PC-3 (cell line): Measurements from ENCODE around the gene XG. TPM values are rescaled to one million over a fixed set of nuclear protein-coding genes. Genes with fewer than 3 reads are reported as not detected.

Experiments used
- ATAC-seq: fragments of 200-7000 bp; cut with Tn5 transposase; 2 replicates; pipeline ENCODE4 v1.9.1; 2020; ENCODE audit warnings: mild to moderate bottlenecking, moderate library complexity
- BruUV-seq: library from RNA; stranded (reverse); fragments of 400-500 nt; replicated peaks from 2 replicates; lab custom pipeline; 2021; lab: Mats Ljungman, UMichigan
- CTCF ChIA-PET: fragments of 300-600 bp; sonication (Branson Sonifier 250); formaldehyde crosslinking; loops from one replicate; lab custom pipeline; 2022; ENCODE audit warnings: antibody characterized with exemption; lab: Charles Lee
- POLR2A ChIA-PET: fragments of 300-600 bp; sonication (Branson Sonifier 250); formaldehyde crosslinking; loops from one replicate; lab custom pipeline; 2022; ENCODE audit warnings: antibody characterized with exemption; ENCODE audit not compliant: unreplicated experiment; lab: Charles Lee
- DNase-seq: peaks from one replicate; pipeline ENCODE4 v3.0.0-alpha.2; 2015
- H2AFZ ChIP-seq: fragments of 300-600 bp; sonication (generic); 2 replicates; pipeline ENCODE4 v1.6.0; 2016; ENCODE audit warnings: antibody characterized with exemption, low read length
- H3F3A ChIP-seq: fragments of 300-600 bp; sonication (generic); one replicate; pipeline ENCODE4 v1.6.0; 2017; ENCODE audit warnings: antibody characterized with exemption, low read length, control low read depth, mild to moderate bottlenecking; ENCODE audit not compliant: unreplicated experiment
- H3K27ac ChIP-seq: fragments of 300-600 bp; sonication (generic); 2 replicates; pipeline ENCODE4 v1.5.1; 2016; ENCODE audit warnings: mild to moderate bottlenecking, low read length
- H3K27me3 ChIP-seq: fragments of 300-600 bp; sonication (generic); 2 replicates; pipeline ENCODE4 v1.6.1; 2016; ENCODE audit warnings: low read length, mixed read lengths
- H3K36me3 ChIP-seq: fragments of 300-600 bp; sonication (generic); 2 replicates; pipeline ENCODE4 v1.6.1; 2016; ENCODE audit warnings: low read depth, mixed run types, low read length, mixed read lengths
- H3K4me1 ChIP-seq: fragments of 300-600 bp; sonication (generic); 2 replicates; pipeline ENCODE4 v1.5.1; 2016; ENCODE audit warnings: low read length; ENCODE audit not compliant: insufficient read depth
- H3K4me2 ChIP-seq: fragments of 300-600 bp; sonication (generic); 2 replicates; pipeline ENCODE4 v1.6.0; 2016; ENCODE audit warnings: low read length
- H3K4me3 ChIP-seq: fragments of 300-600 bp; sonication (generic); 2 replicates; pipeline ENCODE4 v1.5.1; 2016; ENCODE audit warnings: mild to moderate bottlenecking, low read length, mixed read lengths
- H3K79me2 ChIP-seq: fragments of 300-600 bp; sonication (generic); 2 replicates; pipeline ENCODE4 v1.6.1; 2017; ENCODE audit warnings: low read length, mixed read lengths
- H3K9ac ChIP-seq: fragments of 300-600 bp; sonication (generic); 2 replicates; pipeline ENCODE4 v1.6.0; 2016; ENCODE audit warnings: mild to moderate bottlenecking, low read length
- H3K9me2 ChIP-seq: fragments of 300-600 bp; sonication (generic); replicated peaks from 2 replicates; pipeline ENCODE4 v1.6.1; 2016; ENCODE audit warnings: mixed run types, low read length, mixed read lengths
- H3K9me3 ChIP-seq: fragments of 300-600 bp; sonication (generic); 2 replicates; pipeline ENCODE4 v1.6.1; 2016; ENCODE audit warnings: low read length, mixed read lengths
- H4K20me1 ChIP-seq: fragments of 300-600 bp; sonication (generic); 2 replicates; pipeline ENCODE4 v1.6.1; 2016; ENCODE audit warnings: low read length, mixed read lengths
- EZH2 ChIP-seq: fragments of 300-600 bp; sonication (generic); IDR thresholded peaks from one replicate; pipeline ENCODE4 v1.6.1; 2017; ENCODE audit warnings: antibody characterized with exemption, mild to moderate bottlenecking, low read length; ENCODE audit not compliant: unreplicated experiment
- EZH2phosphoT487 ChIP-seq: fragments of 300-600 bp; sonication (generic); IDR thresholded peaks from 2 replicates; pipeline ENCODE4 v1.6.1; 2018; ENCODE audit warnings: mild to moderate bottlenecking, antibody characterized with exemption, low read length, borderline replicate concordance
- intact Hi-C: fragments of 100-400 bp; cut with micrococcal nuclease; formaldehyde crosslinking; loops from 2 replicates; pipeline ENCODE4 v1.9.0; 2023
- total RNA-seq: library from RNA; depleted of rRNA; stranded (reverse); fragments of >200 nt; gene quantifications from 2 replicates; pipeline ENCODE4 v1.2.3, GENCODE V29; 2014
- TF ChIP-seq, protein P1 (sequence below): fragments of 300-600 bp; sonication (generic); conservative IDR thresholded peaks from 2 replicates; pipeline ENCODE4 v1.5.1; 2017; ENCODE audit warnings: antibody characterized with exemption, low read depth, mild to moderate bottlenecking, low read length

Gene XG
- total RNA-seq, 1 experiment from 2014 or later = not detected

DNA sequence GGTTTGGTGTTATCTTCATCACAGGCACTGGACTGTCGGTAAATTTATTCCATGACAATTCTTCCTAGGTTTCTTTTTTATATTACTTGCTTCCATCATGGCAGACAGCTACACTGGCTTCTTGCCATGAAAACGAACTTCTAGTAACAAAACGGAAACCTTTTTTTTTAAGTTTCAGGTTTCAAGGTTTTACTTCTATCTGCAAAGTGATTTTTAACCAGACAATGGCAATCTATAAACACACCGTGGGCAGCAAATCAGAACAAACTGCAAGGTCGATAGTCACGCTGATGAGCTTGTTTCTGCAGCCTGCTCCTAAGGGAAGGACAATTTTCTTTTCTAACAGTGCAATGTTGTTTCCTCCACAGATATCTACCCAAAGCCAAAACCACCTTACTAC is 29.9 kb downstream of the XG start:
- H4K20me1 ChIP-seq = no peaks in the 10 kb centered on the region
- no peaks in the 10 kb centered on the region for H3K27me3 ChIP-seq
- intact Hi-C loops = no loop called here
- H3K9me3 ChIP-seq = no peaks in the 10 kb centered on the region
- ATAC-seq (no peak), DNase-seq (no peak)
- POLR2A ChIA-PET = no interaction called here
- no peak overlapping the region for H2AFZ ChIP-seq
- no peaks in the 10 kb centered on the region for H3F3A ChIP-seq
- H3K36me3 ChIP-seq = no peaks in the 10 kb centered on the region
- no peaks in the 10 kb centered on the region for H3K4me1 ChIP-seq
- BruUV-seq = no TSS peak
- CTCF ChIA-PET = no interaction called here
- no peak overlapping the region for H3K4me3 ChIP-seq
- no peaks in the 10 kb centered on the region for H3K9me2 ChIP-seq
- H3K4me2 ChIP-seq = no peak overlapping the region
- H3K27ac ChIP-seq = no peak overlapping the region
- TF ChIP-seq EZH2 (no peak), EZH2phosphoT487 (no peak)
- TF ChIP-seq, protein P1, sequence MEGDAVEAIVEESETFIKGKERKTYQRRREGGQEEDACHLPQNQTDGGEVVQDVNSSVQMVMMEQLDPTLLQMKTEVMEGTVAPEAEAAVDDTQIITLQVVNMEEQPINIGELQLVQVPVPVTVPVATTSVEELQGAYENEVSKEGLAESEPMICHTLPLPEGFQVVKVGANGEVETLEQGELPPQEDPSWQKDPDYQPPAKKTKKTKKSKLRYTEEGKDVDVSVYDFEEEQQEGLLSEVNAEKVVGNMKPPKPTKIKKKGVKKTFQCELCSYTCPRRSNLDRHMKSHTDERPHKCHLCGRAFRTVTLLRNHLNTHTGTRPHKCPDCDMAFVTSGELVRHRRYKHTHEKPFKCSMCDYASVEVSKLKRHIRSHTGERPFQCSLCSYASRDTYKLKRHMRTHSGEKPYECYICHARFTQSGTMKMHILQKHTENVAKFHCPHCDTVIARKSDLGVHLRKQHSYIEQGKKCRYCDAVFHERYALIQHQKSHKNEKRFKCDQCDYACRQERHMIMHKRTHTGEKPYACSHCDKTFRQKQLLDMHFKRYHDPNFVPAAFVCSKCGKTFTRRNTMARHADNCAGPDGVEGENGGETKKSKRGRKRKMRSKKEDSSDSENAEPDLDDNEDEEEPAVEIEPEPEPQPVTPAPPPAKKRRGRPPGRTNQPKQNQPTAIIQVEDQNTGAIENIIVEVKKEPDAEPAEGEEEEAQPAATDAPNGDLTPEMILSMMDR = no peak
- no peak overlapping the region for H3K9ac ChIP-seq
- no peaks in the 10 kb centered on the region for H3K79me2 ChIP-seq

DNA sequence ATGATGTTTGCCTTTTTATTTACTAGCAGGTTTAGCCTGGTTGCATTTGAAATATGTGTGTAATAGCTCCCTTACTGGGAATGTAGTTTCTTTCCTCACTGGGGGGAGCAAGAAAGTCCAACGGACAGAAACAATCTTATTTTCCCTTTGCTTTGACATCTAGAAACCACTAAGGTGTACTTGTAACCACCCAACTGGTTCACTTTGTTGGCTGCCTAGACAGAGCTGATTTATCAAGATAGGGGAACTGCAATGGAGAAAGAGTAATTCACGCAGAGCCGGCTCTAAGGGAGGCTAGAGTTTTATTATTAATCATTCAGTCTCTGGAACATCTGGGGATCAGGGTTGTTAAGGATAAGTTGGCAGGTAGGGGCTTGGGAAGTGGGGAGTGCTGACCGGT is 30.3 kb downstream of the XG start:
- ChIA-PET CTCF (no interaction called here), POLR2A (no interaction called here)
- H3K4me2 ChIP-seq = no peak overlapping the region
- no peaks in the 10 kb centered on the region for H4K20me1 ChIP-seq
- H3K4me3 ChIP-seq = no peak overlapping the region
- no peaks in the 10 kb centered on the region for H3K36me3 ChIP-seq
- BruUV-seq = no TSS peak
- intact Hi-C loops = no loop called here
- DNase-seq (no peak), ATAC-seq (no peak)
- H3K9me3 ChIP-seq = no peaks in the 10 kb centered on the region
- TF ChIP-seq, protein P1 = no peak
- TF ChIP-seq EZH2 = no peak
- H3K27me3 ChIP-seq = no peaks in the 10 kb centered on the region
- no peak overlapping the region for H3K27ac ChIP-seq
- H2AFZ ChIP-seq = no peak overlapping the region
- no peaks in the 10 kb centered on the region for H3K9me2 ChIP-seq
- no peaks in the 10 kb centered on the region for H3F3A ChIP-seq
- no peak overlapping the region for H3K9ac ChIP-seq
- no peaks in the 10 kb centered on the region for H3K4me1 ChIP-seq
- no peaks in the 10 kb centered on the region for H3K79me2 ChIP-seq

DNA sequence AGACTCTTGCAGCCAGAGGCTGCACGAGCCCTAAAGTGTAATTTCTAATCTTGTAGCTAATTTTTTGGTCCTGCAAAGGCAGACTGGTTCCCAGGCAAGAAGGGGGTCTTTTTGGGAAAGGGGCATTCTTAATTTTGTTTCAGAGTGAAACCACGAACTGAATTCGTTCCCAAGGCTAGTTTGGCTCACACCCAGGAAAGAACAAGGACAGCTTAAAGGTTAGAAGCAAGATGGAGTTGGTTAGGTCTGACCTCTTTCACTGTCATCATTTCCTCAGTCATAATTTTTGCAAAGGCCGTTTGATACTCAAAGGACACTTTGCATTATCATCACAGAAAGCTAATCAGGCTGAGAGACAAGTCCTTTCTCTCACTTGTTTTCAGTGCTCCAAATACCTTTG is 30.9 kb downstream of the XG start:
- Histone ChIP-seq H3K4me1 (no peaks in the 10 kb centered on the region), H2AFZ (no peak overlapping the region), H3F3A (no peaks in the 10 kb centered on the region), H3K9ac (no peak overlapping the region), H3K36me3 (no peaks in the 10 kb centered on the region), H4K20me1 (no peaks in the 10 kb centered on the region), H3K79me2 (no peaks in the 10 kb centered on the region), H3K4me2 (no peak overlapping the region), H3K27ac (no peak overlapping the region), H3K27me3 (no peaks in the 10 kb centered on the region), H3K4me3 (no peak overlapping the region), H3K9me2 (no peaks in the 10 kb centered on the region), H3K9me3 (no peaks in the 10 kb centered on the region)
- ChIA-PET CTCF (no interaction called here), POLR2A (no interaction called here)
- ATAC-seq (no peak), DNase-seq (no peak)
- BruUV-seq = no TSS peak
- intact Hi-C loops = no loop called here
- TF ChIP-seq EZH2phosphoT487 (no peak), EZH2 (no peak)
- TF ChIP-seq, protein P1 = no peak
